ENCODE data around the gene DBN1. TPM values are rescaled to one million over a fixed set of nuclear protein-coding genes. Genes with fewer than 3 reads are reported as not detected.

The DBN1 gene
- total and polyA plus RNA-seq, 2 experiments from 2014 or later: 163 to 257 TPM

DNA sequence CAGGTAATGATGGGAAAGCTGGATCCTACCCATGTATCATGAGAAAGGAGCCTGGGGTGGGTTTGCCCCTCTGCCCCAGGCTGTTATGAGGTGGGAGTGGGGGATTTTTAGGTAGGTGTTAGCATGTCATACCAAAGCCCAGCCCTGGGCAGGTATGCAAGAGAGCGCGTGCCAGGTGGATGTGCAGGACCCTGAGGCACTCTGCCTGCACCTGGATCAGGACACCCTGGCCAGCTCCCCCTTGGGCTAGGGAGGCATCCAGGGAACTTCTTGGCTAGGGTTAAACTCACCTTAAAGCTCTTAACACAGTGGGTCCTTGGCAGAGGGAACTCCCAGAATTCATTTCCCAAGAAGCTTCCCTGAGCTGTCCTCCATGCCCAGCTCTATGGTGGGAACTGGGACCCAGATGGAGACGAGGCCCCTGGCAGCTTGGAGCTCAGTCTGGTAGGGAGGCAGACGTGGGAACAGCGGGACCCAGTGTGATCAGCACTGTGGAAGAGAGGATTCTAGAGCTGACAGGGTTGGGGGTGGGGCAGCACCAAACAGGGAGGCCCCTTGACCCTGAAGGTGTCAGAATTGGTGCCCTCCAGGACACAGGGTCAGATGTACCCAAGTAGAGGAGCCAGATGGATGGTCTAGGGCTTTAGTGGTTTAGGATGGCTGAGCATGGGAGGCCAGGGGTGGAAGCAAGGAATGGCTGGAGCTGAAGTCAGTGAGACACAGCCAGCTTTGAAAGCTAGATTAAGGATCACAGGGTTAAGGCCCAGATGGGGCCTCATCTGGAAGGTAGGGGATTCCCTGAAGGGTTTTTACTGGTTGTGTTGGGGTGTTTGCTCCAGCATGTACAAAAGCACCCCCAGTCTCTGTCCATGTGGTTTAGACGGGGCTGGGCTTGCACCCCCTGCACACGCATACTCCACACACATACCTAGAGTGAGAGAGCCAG lies 29.1 kb downstream of the DBN1 start:
- Histone ChIP-seq H3K9me2 (ENCODE audit: insufficient read depth) (no peaks in the 10 kb centered on the region), H3K36me3 (ENCODE audit: low read depth) (no peaks in the 10 kb centered on the region), H3K4me3 (no peak overlapping the region), H3K9me3 (ENCODE audit: low read depth) (no peaks in the 10 kb centered on the region), H3K27me3 (replicated peaks; ENCODE audit: insufficient read depth) (no peaks in the 10 kb centered on the region), H3K4me2 (ENCODE audit: unreplicated experiment) (no peak overlapping the region), H3F3A (ENCODE audit: insufficient read depth) (peaks cover 21% of the 10 kb centered on the region), H3K9ac (no peak overlapping the region), H2AFZ (no peak overlapping the region), H4K20me1 (ENCODE audit: insufficient read depth) (no peaks in the 10 kb centered on the region), H3K27ac (no peak overlapping the region), H3K79me2 (ENCODE audit: insufficient read depth) (no peaks in the 10 kb centered on the region), H3K4me1 (ENCODE audit: insufficient read depth) (peaks cover 13% of the 10 kb centered on the region)
- TF ChIP-seq EZH2 (IDR thresholded peaks at IDR 0.05; ENCODE audit: insufficient read depth, poor library complexity, severe bottlenecking) (no peak), EZH2phosphoT487 (IDR thresholded peaks at IDR 0.05; ENCODE audit: insufficient read depth, low read depth) (no peak)
- no peak for DNase-seq
- in situ Hi-C loops (cut with MboI): no loop called here
- 61 to 62% methylated on average over 7 of the region's 7 CpGs for WGBS, 2 experiments (ENCODE audit: low coverage in 1 of 2, low lambda C conversion rate in 2 of 2, missing lambda C conversion rate in 2 of 2)

DNA sequence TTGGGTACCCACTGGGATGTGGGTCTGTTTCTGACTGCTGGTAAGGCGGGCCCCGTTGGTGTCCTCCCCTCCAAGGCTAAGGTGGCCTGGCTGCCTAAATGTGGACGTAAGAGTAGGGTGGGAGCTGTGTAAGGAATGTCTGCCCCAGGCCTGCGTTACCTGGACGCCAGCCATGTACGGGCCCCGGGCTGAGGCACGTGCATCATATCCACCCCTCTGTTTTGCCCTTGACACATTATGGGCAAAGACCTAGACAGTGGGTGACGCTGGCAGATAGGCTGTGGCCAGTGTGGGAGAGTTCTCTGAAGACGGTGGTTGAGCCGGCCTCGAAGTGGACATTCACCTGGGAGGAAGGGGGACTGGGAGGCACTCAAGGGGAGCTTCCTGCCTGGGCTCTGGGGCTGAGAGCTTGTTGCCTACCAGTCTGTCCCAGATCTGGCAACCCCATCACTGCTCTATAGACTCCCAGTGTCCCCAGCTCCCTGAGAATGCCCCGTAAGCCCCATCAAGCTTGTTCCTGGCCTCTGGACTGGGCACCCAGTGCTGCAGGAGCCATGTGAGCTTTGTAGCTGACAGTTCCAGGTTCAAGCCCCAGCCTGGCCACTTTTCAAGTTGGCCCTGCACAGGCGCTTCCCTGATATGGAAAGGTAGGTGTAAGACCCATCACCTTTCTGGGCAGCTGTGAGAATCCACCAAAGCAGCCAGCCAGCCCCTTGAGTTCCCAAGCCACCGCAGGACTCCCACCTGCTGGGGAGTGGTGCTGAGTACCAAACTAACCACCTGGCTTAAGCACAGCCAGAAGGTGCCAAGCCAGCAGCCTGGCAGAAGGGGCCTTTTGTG lies 30.1 kb downstream of the DBN1 start:
- in situ Hi-C loops (cut with MboI): no loop called here
- Histone ChIP-seq H4K20me1 (ENCODE audit: insufficient read depth) (no peaks in the 10 kb centered on the region), H2AFZ (no peak overlapping the region), H3K36me3 (ENCODE audit: low read depth) (no peaks in the 10 kb centered on the region), H3K9ac (no peak overlapping the region), H3K9me3 (ENCODE audit: low read depth) (no peaks in the 10 kb centered on the region), H3K79me2 (ENCODE audit: insufficient read depth) (no peaks in the 10 kb centered on the region), H3K4me3 (no peak overlapping the region), H3K4me1 (ENCODE audit: insufficient read depth) (peaks cover 13% of the 10 kb centered on the region), H3K4me2 (ENCODE audit: unreplicated experiment) (no peak overlapping the region), H3F3A (ENCODE audit: insufficient read depth) (peaks cover 15% of the 10 kb centered on the region), H3K27ac (no peak overlapping the region), H3K9me2 (ENCODE audit: insufficient read depth) (no peaks in the 10 kb centered on the region), H3K27me3 (replicated peaks; ENCODE audit: insufficient read depth) (no peaks in the 10 kb centered on the region)
- WGBS, 2 experiments (ENCODE audit: low coverage in 1 of 2, low lambda C conversion rate in 2 of 2, missing lambda C conversion rate in 2 of 2): 79 to 85% methylated on average over 15 of the region's 15 CpGs
- no peak for DNase-seq
- no peak for TF ChIP-seq EZH2phosphoT487 (IDR thresholded peaks at IDR 0.05; ENCODE audit: insufficient read depth, low read depth)
- no peak for TF ChIP-seq EZH2 (IDR thresholded peaks at IDR 0.05; ENCODE audit: insufficient read depth, poor library complexity, severe bottlenecking)

DNA sequence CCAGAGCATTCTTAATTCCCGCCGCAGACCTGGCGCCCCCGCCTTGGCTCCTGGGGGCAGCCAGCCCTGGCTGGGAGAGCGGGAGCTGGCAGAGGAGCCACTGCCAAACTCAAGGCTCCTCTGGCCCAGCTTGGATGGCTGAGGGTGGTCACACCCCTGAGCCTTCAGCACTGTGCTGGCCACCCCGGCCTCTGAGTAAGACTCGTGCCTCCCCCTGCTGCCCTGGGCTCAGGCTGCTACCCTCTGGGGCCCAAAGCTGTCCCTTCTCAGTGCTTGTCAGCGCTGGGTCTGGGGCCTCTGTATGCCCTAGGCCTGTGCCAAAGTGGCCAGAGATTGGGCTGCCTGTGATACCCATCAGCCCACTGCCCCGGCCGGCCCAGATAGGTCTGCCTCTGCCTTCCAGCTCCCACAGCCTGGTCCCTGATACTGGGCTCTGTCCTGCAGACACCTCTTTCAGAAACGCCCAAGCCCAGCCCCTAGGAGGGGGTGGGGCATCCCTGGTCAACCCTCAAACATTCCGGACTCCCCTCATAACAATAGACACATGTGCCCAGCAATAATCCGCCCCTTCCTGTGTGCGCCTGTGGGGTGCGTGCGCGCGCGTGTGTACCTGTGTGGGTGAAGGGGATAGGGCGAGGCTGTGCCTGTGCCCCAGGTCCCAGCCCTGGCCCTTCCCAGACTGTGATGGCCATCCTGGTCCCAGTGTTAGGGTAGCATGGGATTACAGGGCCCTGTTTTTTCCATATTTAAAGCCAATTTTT lies 31.2 kb downstream of the DBN1 start:
- no peak overlapping the region for H3K27ac ChIP-seq
- H3K4me3 ChIP-seq: no peak overlapping the region
- no peaks in the 10 kb centered on the region for H3K79me2 ChIP-seq (ENCODE audit: insufficient read depth)
- H3K36me3 ChIP-seq (ENCODE audit: low read depth): no peaks in the 10 kb centered on the region
- no peaks in the 10 kb centered on the region for H3K27me3 ChIP-seq (replicated peaks; ENCODE audit: insufficient read depth)
- H3K9ac ChIP-seq: no peak overlapping the region
- H3K4me1 ChIP-seq (ENCODE audit: insufficient read depth): peaks cover 9% of the 10 kb centered on the region; the same call in 1 of the 2 replicates
- no peaks in the 10 kb centered on the region for H4K20me1 ChIP-seq (ENCODE audit: insufficient read depth)
- no peak overlapping the region for H3K4me2 ChIP-seq (ENCODE audit: unreplicated experiment)
- H3F3A ChIP-seq (ENCODE audit: insufficient read depth): peaks cover 11% of the 10 kb centered on the region; the same call in 1 of the 2 replicates
- TF ChIP-seq EZH2phosphoT487 (IDR thresholded peaks at IDR 0.05; ENCODE audit: insufficient read depth, low read depth) (no peak), EZH2 (IDR thresholded peaks at IDR 0.05; ENCODE audit: insufficient read depth, poor library complexity, severe bottlenecking) (no peak)
- H3K9me3 ChIP-seq (ENCODE audit: low read depth): no peaks in the 10 kb centered on the region
- no peaks in the 10 kb centered on the region for H3K9me2 ChIP-seq (ENCODE audit: insufficient read depth)
- in situ Hi-C loops (cut with MboI): no loop called here
- no peak overlapping the region for H2AFZ ChIP-seq
- WGBS, 2 experiments (ENCODE audit: low coverage in 1 of 2, low lambda C conversion rate in 2 of 2, missing lambda C conversion rate in 2 of 2): 85 to 87% methylated on average over 19 to 20 of the region's 20 CpGs
- DNase-seq: no peak

Data from GM23248 (cell line).